Hepatocyte (in vitro differentiated cells): ENCODE results near the gene CYREN.

ENCODE experiments used
- EZH2 ChIP-seq: fragments of 200-600 bp; sonication (generic); IDR thresholded peaks from 2 replicates; pipeline ENCODE4 v1.6.1; 2016; ENCODE audit warnings: antibody characterized with exemption, mild to moderate bottlenecking, borderline replicate concordance
- EZH2phosphoT487 ChIP-seq: fragments of 200-600 bp; sonication (generic); IDR thresholded peaks from one replicate; pipeline ENCODE4 v1.6.1; 2018; ENCODE audit warnings: antibody characterized with exemption, mild to moderate bottlenecking, low read depth, moderate library complexity; ENCODE audit not compliant: unreplicated experiment, severe bottlenecking
- TF ChIP-seq, protein P1 (sequence below): fragments of 200-600 bp; sonication (generic); IDR thresholded peaks from 2 replicates; pipeline ENCODE4 v1.5.1; 2016; ENCODE audit warnings: antibody characterized with exemption, mild to moderate bottlenecking; ENCODE audit not compliant: poor library complexity

DNA sequence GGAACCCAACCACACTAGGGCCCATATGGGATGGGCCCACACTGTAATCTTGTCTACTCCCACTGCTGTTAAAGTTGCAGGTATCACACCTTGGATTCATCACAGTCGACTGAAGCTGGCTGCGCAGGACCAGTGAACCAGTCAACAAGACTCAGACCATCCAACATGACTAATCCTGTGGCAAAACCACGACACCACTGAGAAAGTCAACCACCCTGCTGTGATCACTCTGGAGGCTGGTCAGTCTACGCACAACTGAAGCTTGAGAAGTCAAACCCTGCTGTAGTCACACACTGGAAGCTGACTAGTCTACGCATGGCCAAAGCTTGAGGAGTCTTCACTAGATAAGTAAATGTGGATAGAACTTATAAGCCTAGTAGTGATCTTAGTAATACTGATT is 9.6 kb upstream of the CYREN start:
- TF ChIP-seq, protein P1, sequence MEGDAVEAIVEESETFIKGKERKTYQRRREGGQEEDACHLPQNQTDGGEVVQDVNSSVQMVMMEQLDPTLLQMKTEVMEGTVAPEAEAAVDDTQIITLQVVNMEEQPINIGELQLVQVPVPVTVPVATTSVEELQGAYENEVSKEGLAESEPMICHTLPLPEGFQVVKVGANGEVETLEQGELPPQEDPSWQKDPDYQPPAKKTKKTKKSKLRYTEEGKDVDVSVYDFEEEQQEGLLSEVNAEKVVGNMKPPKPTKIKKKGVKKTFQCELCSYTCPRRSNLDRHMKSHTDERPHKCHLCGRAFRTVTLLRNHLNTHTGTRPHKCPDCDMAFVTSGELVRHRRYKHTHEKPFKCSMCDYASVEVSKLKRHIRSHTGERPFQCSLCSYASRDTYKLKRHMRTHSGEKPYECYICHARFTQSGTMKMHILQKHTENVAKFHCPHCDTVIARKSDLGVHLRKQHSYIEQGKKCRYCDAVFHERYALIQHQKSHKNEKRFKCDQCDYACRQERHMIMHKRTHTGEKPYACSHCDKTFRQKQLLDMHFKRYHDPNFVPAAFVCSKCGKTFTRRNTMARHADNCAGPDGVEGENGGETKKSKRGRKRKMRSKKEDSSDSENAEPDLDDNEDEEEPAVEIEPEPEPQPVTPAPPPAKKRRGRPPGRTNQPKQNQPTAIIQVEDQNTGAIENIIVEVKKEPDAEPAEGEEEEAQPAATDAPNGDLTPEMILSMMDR: no peak
- TF ChIP-seq EZH2 (no peak), EZH2phosphoT487 (no peak)
